ENCODE measurements around the gene POU2AF1. TPM values are rescaled to one million over a fixed set of nuclear protein-coding genes. Genes with fewer than 3 reads are reported as not detected.

The POU2AF1 gene
- total and polyA plus RNA-seq, 2 donors from 2014 or later: 0.95 to 18.5 TPM

- DNase-seq (no peak), FAIRE-seq (no peak)
- Histone ChIP-seq H3K27me3 (ENCODE audit: control insufficient read depth, insufficient read depth, low read length) (no peaks in the 10 kb centered on the region), H3K4me3 (ENCODE audit: low read length in 3 of 3) (no peak overlapping the region), H3K36me3 (ENCODE audit: control insufficient read depth in 2 of 3, insufficient read depth in 3 of 3, low read length in 3 of 3) (no peaks in the 10 kb centered on the region), H3K4me1 (ENCODE audit: control insufficient read depth in 2 of 3, insufficient read depth in 2 of 3, low read depth in 1 of 3, low read length in 3 of 3) (peaks cover 0 to 3% (median 0%) of the 10 kb centered on the region in 3 donors), H3K9me3 (ENCODE audit: control insufficient read depth in 2 of 3, insufficient read depth in 1 of 3, low read length in 3 of 3) (no peaks in the 10 kb centered on the region), H3K9ac (ENCODE audit: low read length in 3 of 3) (no peak overlapping the region), H3K27ac (ENCODE audit: low read depth in 2 of 2, low read length in 2 of 2) (peak overlapping the region in 1 of 2 donors; percentile 5)
- no peak for TF ChIP-seq CTCF (IDR thresholded peaks at IDR 0.05; ENCODE audit: borderline replicate concordance, extremely low read depth, insufficient read depth)
- intact Hi-C loops (cut with DNase I): no loop called here
These were observed 8.3 kb upstream of the POU2AF1 start for GRCh38 chr11:111387363-111387762.

GRCh38 chr11:111386611-111387150, 7.6 kb upstream of the POU2AF1 start:
- no peak for TF ChIP-seq CTCF (IDR thresholded peaks at IDR 0.05; ENCODE audit: borderline replicate concordance, extremely low read depth, insufficient read depth)
- Histone ChIP-seq H3K9me3 (ENCODE audit: control insufficient read depth in 2 of 3, insufficient read depth in 1 of 3, low read length in 3 of 3) (no peaks in the 10 kb centered on the region), H3K27ac (ENCODE audit: low read depth in 2 of 2, low read length in 2 of 2) (no peak overlapping the region), H3K36me3 (ENCODE audit: control insufficient read depth in 2 of 3, insufficient read depth in 3 of 3, low read length in 3 of 3) (no peaks in the 10 kb centered on the region), H3K9ac (ENCODE audit: low read length in 3 of 3) (no peak overlapping the region), H3K4me1 (ENCODE audit: control insufficient read depth in 2 of 3, insufficient read depth in 2 of 3, low read depth in 1 of 3, low read length in 3 of 3) (peaks cover 0 to 3% (median 0%) of the 10 kb centered on the region in 3 donors), H3K27me3 (ENCODE audit: control insufficient read depth, insufficient read depth, low read length) (no peaks in the 10 kb centered on the region), H3K4me3 (ENCODE audit: low read length in 3 of 3) (no peak overlapping the region)
- intact Hi-C loops (cut with DNase I): no loop called here
- FAIRE-seq (no peak), DNase-seq (no peak)

- Histone ChIP-seq H3K9me3 (ENCODE audit: control insufficient read depth in 2 of 3, insufficient read depth in 1 of 3, low read length in 3 of 3) (no peaks in the 10 kb centered on the region), H3K27me3 (ENCODE audit: control insufficient read depth, insufficient read depth, low read length) (no peaks in the 10 kb centered on the region), H3K4me1 (ENCODE audit: control insufficient read depth in 2 of 3, insufficient read depth in 2 of 3, low read depth in 1 of 3, low read length in 3 of 3) (peaks cover 0 to 3% (median 0%) of the 10 kb centered on the region in 3 donors), H3K36me3 (ENCODE audit: control insufficient read depth in 2 of 3, insufficient read depth in 3 of 3, low read length in 3 of 3) (no peaks in the 10 kb centered on the region), H3K27ac (ENCODE audit: low read depth in 2 of 2, low read length in 2 of 2) (no peak overlapping the region), H3K9ac (ENCODE audit: low read length in 3 of 3) (no peak overlapping the region), H3K4me3 (ENCODE audit: low read length in 3 of 3) (no peak overlapping the region)
- DNase-seq (no peak), FAIRE-seq (no peak)
- intact Hi-C loops (cut with DNase I): no loop called here
- no peak for TF ChIP-seq CTCF (IDR thresholded peaks at IDR 0.05; ENCODE audit: borderline replicate concordance, extremely low read depth, insufficient read depth)
These were observed 5.4 kb upstream of the POU2AF1 start for GRCh38 chr11:111384494-111384893.

GRCh38 chr11:111382451-111382850, 3.4 kb upstream of the POU2AF1 start:
- intact Hi-C loops (cut with DNase I): no loop called here
- H3K27ac ChIP-seq (ENCODE audit: low read depth in 2 of 2, low read length in 2 of 2): no peak overlapping the region
- no peak for FAIRE-seq

More at GRCh38 chr11:111382451-111382850, 3.4 kb upstream of the POU2AF1 start:
- no peak for DNase-seq
- no peaks in the 10 kb centered on the region for H3K36me3 ChIP-seq (ENCODE audit: control insufficient read depth in 2 of 3, insufficient read depth in 3 of 3, low read length in 3 of 3)
- no peaks in the 10 kb centered on the region for H3K4me1 ChIP-seq (ENCODE audit: control insufficient read depth in 2 of 3, insufficient read depth in 2 of 3, low read depth in 1 of 3, low read length in 3 of 3)
- no peaks in the 10 kb centered on the region for H3K9me3 ChIP-seq (ENCODE audit: control insufficient read depth in 2 of 3, insufficient read depth in 1 of 3, low read length in 3 of 3)
- H3K4me3 ChIP-seq (ENCODE audit: low read length in 3 of 3): no peak overlapping the region
- TF ChIP-seq CTCF (IDR thresholded peaks at IDR 0.05; ENCODE audit: borderline replicate concordance, extremely low read depth, insufficient read depth): no peak
- no peak overlapping the region for H3K9ac ChIP-seq (ENCODE audit: low read length in 3 of 3)
- no peaks in the 10 kb centered on the region for H3K27me3 ChIP-seq (ENCODE audit: control insufficient read depth, insufficient read depth, low read length)

Data from kidney (tissue), 14 donors.